GM19467 (cell line): ENCODE measurements around the gene KRT2.

Experiments
- ATAC-seq: cut with Tn5 transposase; IDR thresholded peaks from one replicate; pipeline ENCODE4 v1.9.1; 2021; ENCODE audit warnings: mild to moderate bottlenecking, moderate library complexity; ENCODE audit not compliant: unreplicated experiment

The KRT2 gene

DNA sequence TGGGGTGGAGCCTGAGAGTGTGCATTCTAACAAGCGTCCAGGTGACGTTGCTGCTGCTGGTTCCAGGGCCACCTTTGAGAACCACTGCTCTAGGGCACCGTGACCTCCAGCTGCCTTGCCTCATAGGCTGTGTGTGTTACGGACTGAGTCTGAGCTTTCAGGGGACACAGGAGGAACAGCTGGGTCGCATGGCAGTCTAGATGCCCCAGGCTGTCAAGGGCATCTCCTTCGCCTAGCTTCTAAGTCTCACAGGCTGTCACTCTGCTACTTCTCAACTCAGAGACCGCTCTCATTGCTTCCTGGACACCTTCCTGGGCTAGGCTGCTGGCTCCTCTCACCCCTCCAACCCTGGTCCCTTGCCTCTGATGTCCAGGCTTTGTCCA, 34.6 kb downstream of the KRT2 start:
- no peak for ATAC-seq

DNA sequence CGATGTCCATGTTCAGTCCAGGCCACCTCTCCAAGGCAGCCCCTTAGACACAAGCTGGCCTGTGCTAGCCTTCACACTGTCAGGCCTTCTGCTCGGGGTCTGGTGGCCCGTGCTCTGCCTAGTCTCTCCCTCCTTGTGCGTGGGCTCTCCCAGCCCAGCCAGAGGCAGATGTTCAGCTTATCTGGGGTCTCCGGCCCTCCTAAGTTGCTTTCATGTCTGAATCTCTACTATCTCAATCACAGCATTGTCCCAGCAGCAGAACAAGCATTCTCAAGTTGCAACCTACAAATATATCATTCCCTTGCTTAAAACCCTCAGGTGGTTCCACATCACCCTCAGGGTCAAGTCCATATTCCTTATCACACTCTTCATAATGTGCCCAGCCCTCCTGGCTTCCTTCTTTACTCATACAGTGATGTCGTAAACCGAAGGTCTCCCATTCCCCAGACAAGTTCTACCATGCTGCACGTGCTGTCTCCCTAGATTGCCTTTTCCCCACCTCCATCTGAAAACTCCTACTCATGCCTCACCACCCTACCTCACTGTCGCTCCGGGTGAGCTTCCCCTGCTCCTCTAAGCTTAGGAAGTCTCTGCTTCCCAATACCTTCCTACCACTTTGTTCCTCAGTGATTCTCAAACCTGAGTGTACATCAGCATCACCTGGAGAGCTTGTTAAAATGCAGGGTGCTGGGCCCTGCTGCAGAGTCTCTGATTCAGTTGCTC, 35.2 kb downstream of the KRT2 start:
- no peak for ATAC-seq

- no peak for ATAC-seq
These were observed 36.1 kb downstream of the KRT2 start for GRCh38 chr12:52615912-52616311.

DNA sequence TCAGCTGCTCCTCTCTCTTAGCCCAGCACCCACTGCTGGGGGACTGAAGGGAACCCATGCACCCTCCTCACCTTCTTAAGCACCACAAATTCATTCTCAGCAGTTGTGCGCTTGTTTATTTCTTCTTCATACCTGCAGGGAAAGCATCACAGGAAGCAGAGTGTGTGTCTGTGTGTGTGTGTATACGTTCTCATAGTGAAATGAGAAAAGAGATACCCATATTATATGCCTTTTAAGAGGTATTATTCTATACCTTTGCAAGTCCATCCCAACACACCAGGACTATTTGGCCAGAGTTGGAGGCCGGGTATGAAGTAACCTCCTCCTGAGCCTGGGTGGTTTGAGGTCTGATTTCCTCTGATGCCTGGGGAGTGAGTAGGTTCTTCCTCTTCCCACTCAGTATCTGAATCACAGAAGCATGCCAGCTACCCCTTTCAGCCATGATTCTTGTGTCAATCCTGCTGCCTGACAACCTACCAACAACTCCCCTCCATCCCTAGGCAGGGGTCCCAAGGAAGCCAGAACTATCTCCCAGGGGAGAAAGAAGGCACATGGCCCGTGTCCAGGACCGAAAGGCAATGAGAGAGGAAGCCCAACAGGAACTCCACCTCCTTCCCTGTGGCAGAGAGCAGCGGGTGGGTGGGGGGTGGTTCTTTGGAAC, 36.7 kb downstream of the KRT2 start:
- no peak for ATAC-seq

GRCh38 chr12:52614381-52615207, 37.4 kb downstream of the KRT2 start:
- no peak for ATAC-seq

GRCh38 chr12:52613384-52614030, 38.5 kb downstream of the KRT2 start:
- ATAC-seq: no peak

DNA sequence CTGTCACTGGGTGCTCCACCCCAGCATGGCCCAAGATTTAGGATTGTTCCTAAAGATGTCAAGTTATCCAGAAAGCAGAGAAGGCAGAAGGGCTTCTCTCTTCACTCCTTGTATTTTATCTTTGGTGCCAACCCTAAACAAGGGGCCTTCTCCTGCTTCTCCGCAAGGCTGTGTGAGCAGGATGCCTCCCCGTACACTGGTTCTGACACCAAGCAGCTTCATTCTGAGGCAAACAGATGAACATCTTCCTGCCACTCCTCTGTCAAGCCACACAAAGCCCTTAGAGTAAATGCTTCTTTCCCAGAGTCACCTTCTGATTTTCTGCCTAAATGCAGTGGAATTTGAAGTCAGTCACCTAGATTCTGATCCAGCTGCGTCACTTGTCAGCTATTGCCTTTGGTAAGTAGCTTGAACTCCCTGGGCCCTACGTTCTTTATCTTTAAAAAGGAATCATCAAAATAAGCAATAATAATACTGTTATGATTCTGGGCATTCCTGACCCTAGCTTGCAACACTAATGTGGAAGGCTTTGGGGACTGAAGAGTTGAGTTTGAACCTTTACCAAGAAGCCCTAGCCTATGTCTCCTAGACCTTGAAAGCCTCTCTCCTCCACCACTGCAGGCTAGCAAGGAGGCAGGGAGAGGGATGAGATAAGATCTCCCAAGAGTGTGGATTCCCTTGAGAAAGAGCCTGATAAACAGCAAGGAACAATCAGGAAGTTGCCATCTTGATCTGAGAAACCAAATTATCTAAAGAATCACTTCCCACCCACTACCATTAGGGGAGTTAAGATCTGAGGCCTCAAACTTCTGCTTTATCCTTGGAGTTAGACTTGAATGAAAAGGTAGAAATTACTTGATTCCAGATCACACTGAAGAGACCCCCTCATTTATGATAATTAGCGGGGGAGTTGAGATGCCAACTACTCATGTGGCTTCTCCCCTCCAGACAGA, 39.3 kb downstream of the KRT2 start:
- ATAC-seq: no peak

DNA sequence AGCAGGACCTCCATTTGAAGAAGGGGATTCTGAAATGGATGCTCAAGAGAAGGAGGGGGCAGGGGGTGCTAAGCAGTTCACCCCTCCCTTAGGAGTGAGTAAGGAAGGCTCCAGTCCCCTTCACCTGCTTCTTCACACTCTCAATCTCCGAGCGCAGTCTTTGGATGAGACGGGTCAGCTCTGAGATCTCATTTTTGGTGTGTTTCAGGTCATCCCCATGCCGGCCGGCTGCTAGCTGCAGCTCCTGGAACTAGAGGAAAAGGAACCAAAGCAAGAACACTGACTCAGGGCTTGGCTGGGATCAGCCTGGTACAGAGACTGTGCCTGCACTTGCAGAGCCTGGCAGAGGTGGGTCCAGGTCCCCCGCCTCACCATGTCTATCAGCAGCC, 40.9 kb downstream of the KRT2 start:
- ATAC-seq: no peak

GRCh38 chr12:52608826-52609630, 43.0 kb downstream of the KRT2 start:
- no peak for ATAC-seq

DNA sequence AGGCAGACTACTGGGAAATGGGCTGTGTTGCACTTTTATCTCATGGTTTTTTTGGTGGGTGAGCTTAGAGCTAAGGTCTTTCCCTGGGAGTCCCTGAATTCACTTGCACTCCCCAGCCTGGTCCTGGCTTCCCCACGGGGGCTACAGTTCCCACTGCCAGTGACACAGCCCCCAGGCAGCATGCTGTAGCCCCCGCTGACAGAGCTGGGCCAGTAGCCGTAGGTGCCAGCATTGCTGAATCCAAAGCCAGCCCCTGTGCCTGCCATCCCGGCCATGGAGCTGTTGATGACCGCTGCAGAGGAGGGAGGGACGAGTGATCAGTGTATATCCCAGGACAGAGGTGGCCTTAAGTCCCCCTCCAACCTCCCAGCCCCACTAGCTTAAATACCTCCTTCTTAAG, 43.9 kb downstream of the KRT2 start:
- no peak for ATAC-seq

DNA sequence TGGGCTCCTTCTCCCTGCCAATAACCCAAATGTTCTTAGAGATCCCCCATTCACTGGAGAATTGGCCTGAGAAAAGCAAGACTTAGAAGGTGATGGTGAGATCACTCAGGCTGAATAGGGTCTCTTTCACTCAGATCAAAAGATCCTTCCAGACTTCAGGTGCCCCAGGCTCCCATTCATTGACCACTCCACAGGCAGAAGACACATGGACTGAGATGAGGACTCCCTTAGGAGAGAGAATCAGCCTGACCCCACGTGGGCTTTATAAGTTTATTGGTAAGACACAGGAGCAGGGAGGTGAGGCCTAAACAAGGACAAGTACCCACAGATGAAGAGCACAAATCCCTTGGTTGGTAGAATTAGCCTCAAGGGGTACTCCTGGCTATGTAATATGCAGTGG, 44.7 kb downstream of the KRT2 start:
- ATAC-seq: no peak

DNA sequence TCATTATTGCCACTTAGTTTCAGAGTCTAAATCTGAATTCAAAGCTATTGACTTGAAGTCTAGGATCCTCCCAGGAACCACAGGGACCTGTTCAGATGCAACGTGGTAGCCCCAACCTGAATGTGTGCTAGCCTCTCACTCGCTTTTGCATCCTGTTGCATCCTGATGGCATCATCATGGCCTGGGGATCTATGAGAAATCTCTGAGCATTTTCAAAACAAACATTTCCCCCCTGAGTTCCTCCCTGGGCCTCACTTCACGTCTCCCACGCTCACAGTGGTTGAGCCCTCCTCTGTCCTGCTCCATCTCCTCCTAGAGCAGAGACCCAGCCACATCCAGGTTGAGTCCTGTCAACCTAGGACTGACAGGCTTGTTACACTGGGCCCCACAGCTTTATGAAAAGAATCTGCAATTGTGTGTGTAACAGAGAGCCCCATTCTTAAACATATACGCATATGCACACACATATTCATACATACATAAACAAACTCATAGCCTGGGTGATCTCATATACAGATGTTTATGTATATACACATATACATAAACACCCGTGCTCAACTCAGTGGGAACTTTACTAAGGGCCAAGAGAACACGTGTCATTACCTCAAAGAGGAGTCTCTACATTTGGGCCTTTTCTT, 45.3 kb downstream of the KRT2 start:
- no peak for ATAC-seq

GRCh38 chr12:52606096-52606495, 45.9 kb downstream of the KRT2 start:
- ATAC-seq: no peak

DNA sequence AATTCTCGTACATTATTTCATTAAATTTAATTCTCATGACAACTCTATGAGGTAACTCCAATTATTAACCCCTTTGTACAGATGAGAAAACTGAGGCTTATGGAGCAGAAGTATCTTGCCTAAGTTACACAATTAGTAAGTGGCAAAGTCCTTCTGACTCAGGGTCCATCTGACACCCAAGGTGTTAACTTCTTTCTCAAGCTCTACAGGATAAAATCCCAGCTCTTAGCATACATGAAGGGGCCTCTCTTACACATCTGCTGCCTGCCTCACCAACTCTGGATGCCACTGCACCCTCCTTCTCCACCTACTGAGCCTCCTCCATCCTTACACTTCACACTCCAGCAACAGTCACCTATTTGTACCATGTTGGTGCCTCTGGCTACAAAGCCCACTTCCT, 46.5 kb downstream of the KRT2 start:
- no peak for ATAC-seq

DNA sequence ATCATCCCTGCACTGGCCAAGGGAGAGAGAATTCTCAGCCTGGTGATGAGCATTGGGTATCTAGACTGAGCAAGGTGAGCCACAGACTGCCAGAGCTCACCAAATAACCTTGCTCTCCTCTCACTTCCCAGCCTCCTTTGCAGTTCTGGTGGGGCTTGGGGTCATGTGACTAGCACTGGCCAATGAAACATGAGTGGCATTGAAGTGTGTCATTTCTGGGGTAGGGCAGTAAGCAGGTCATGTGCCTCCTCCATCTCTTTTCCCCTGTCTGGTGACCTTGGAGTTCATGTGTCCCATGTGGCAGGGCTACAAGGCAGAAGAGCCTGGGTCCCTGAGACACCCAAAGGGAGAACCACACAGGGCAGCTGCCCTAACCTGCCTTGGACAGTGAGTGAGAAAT, 47.2 kb downstream of the KRT2 start:
- no peak for ATAC-seq

DNA sequence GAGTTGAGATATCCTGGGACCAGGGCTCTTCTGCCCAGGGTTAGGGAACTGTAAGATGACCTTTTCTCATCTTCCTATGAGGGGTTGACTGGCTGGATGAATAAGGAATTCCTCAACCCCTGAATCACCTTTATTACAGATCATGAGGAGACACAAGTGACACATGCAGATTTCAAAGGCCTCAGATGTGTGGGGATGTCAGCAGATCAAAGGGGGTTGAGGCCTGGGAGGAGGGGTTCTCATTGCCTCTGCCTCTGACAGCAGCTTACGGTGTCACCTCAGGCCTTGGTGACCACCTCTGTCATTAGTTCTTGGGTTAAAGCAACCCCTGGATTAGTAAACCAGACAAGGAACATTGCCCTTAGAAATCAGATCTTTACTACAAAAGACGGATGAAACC, 48.7 kb downstream of the KRT2 start:
- no peak for ATAC-seq

DNA sequence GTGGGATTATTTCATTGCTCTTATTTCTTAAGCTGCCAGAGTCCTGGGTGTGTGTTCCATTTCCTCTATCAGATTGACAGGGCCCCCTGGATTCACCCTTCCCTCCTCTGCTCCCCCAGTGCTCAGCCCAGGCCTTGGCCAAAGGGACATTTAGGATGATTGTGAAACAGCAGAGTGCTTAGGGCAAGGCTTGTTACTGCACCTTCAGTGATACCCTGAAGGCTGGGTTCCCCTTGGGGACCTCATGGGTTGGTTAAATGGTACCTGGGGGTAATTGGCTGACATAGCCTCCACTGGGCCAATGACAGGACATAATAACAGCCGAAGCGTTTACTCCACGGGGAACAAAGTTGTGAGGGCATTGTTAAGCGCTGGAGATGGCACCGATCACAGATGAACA, 49.5 kb downstream of the KRT2 start:
- no peak for ATAC-seq

- ATAC-seq: no peak
These were observed 50.3 kb downstream of the KRT2 start for GRCh38 chr12:52601671-52602070.

- no peak for ATAC-seq
These were observed 51.0 kb downstream of the KRT2 start, which contains the start of gene KRT72 for GRCh38 chr12:52600941-52601481. Gene KRT72, minus strand, starts transcription at chr12:52601463. Its CDS starts 11 bp downstream, at chr12:52601452.
